Measurements from ENCODE around the gene OSBPL6.

- TF ChIP-seq ZFP41 (CRISPR knock-in tag; IDR thresholded peaks at IDR 0.05; ENCODE audit: borderline replicate concordance), result no peak
- TF ChIP-seq EZH2 (conservative IDR thresholded peaks at IDR 0.05; ENCODE audit: low read depth, low read length), result no peak
- no peak for TF ChIP-seq POLR2A (IDR thresholded peaks at IDR 0.05; ENCODE audit: insufficient read depth in 1 of 2, low read depth in 2 of 2, low read length in 2 of 2)
- no peak for TF ChIP-seq ZNF232 (CRISPR knock-in tag; IDR thresholded peaks at IDR 0.05; ENCODE audit: borderline replicate concordance)
Observed at GRCh38 chr2:178413472-178414265, 219.4 kb downstream of the OSBPL6 start.
